HK-2 (cell line): ENCODE data around the gene ADCY6.
"Not testable (repeated sequence)": the region's sequence is repeated elsewhere in the genome, so short reads cannot be mapped to it uniquely, and the experiment has no call there.

ENCODE experiments used
- DNase-seq: peaks from one replicate; pipeline ENCODE4 v3.0.0-alpha.2; 2018; ENCODE audit not compliant: unreplicated experiment

ADCY6 gene

GRCh38 chr12:48750769-48751356, 38.0 kb downstream of the ADCY6 start:
- no peak for DNase-seq

DNA sequence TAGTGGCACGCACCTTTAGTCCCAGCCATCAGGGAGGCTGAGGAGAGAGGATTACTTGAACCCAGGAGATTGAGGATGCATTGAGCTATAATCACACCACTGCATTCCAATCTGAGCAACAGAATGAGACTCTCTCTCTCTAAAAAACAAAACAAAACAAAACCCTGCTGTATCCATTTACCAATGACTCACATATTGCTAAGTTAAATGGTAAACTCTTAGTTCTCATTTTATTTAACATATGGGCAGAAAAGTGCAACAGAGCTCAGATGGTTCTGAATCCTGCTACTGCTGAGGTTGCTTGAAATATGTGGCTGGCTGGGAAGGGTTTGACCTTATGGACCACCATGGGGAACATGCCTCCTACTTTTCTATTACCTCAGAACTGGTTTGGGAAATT, 38.7 kb downstream of the ADCY6 start:
- DNase-seq, result no peak

DNA sequence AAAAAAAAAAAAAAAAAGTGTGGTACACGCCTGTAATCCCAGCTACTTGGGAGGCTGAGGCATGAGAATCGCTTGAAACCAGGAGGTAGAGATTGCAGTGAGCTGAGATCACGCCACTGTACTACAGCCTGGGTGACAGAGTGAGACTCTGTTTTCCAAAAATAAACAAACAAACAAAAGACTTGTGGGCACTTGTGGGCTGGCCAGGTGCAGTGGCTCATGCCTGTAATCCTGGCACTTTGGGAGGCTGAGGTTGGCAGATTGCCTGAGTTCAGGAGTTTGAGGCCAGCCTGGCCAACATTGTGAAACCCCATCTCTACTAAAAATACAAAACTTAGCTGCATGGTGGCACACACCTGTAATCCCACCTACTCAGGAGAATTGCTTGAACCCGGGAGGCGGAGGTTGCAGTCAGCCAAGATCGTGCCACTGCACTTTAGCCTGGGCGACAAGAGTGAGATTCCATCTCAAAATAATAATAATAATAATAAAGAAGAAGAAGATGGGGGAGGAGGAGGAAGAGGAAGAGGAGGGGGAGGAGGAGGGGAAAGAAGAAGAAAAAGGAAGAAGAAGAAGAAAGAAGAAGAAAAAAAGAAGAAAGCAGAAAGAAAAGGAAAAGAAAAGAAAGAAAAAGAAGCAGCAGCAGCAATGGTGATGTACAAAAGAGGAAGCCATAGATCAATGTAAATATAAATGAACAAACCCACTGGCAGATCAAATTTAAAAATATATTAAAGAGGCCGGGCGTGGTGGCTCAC, 44.5 kb downstream of the ADCY6 start:
- no peak for DNase-seq

DNA sequence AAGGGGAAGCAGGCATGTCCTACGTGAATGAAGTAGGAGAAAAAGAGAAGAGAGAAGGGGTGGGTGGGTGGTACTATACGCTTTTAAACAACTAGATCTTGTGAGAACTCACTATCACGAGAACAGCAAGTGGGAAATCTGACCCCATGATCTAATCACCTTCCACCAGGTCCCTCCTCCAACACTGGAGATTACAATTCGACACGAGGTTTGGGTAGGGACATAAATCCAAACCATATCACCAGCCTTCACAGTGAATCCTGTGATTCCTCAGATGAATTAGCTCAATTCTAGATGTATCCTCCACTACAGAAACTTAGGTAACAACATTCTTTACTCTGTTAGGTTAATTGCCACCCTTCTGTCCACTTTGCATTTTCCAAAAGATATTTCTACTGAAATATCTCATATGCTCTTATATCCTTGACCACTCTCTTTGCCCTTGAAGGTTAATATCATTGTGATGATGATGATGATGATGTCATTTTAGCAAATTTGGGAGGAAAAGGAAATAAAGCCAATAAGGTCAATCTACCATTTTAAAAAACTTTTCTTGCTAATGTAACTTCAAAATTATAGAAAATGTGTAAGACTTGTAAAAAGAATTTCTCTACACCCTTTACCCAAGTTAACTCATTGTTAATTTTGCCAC, 49.1 kb downstream of the ADCY6 start:
- DNase-seq, result no peak

- DNase-seq, result no peak
These were observed 52.4 kb downstream of the ADCY6 start for GRCh38 chr12:48736456-48736855.

DNA sequence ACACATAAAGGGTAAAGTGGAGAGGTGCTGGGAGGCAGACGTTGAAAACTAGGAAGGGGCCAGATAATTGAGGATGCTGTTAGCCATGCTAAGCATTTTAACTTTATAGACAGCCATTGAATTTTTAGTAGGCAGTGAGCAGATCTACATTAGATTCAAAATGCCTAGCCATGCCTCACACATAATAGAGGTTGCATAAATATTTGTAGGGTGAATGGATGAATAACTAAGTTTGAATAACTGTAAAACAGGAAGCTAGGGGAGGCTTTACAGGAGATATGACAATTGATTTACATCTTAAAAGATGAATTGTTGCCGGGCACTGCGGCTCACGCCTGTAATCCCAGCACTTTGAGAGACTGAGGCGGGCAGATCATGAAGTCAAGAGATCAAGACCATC, 60.1 kb downstream of the ADCY6 start:
- DNase-seq, result no peak

- not testable (repeated sequence) for DNase-seq
These were observed 68.2 kb downstream of the ADCY6 start for GRCh38 chr12:48720737-48721136.

DNA sequence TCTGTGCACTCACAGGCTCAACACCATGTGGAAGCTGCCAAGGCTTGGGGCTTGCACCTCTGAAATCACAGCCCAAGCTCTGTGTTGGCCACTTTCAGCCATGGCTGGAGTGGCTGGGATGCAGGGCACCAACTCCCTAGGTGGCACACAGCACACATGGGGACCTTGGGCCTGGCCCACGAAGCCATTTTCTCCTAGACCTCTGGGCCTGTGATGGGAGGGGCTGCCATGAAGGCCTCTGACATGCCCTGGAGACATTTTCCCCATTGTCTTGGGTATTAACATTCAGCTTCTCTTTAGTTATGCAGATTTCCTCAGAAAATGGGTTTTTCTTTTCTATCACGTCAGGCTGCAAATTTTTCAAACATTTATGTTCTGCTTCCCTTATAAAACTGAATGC, 68.7 kb downstream of the ADCY6 start:
- DNase-seq, result not testable (repeated sequence)

GRCh38 chr12:48719002-48719401, 69.9 kb downstream of the ADCY6 start:
- not testable (repeated sequence) for DNase-seq

- peak; percentile 13 for DNase-seq
These were observed 71.6 kb downstream of the ADCY6 start for GRCh38 chr12:48717252-48717695.

GRCh38 chr12:48716493-48717251, 72.2 kb downstream of the ADCY6 start, which contains the start of gene CCNT1:
CCNT1 (minus strand) TSS chr12:48716707; CDS start chr12:48716675, 32 bp downstream.
- DNase-seq, result peak; percentile 99
